Right renal cortex interstitium (tissue), 3 donors: Measurements from ENCODE around the gene PCDHGA3. TPM values are rescaled to one million over a fixed set of nuclear protein-coding genes. Genes with fewer than 3 reads are reported as not detected.
"Not testable (repeated sequence)": the region's sequence is repeated elsewhere in the genome, so short reads cannot be mapped to it uniquely, and the experiment has no call there.

Source experiments
- DNase-seq, 3 donors: peaks; one replicate each; pipeline ENCODE4 v3.0.0-alpha.2; 2013; ENCODE audit warnings: low read depth in 3 of 3, low spot score in 2 of 3
- polyA plus RNA-seq, 3 donors: library from polyadenylated mRNA; unstranded; fragments of 120-200 nt; gene quantifications; one replicate each; pipeline ENCODE4 v1.2.1, GENCODE V29; 2013; ENCODE audit not compliant: insufficient read length in 3 of 3

Gene PCDHGA3
- polyA plus RNA-seq, 3 donors: 2.4 to 4.3 (median 3.1) TPM

DNA sequence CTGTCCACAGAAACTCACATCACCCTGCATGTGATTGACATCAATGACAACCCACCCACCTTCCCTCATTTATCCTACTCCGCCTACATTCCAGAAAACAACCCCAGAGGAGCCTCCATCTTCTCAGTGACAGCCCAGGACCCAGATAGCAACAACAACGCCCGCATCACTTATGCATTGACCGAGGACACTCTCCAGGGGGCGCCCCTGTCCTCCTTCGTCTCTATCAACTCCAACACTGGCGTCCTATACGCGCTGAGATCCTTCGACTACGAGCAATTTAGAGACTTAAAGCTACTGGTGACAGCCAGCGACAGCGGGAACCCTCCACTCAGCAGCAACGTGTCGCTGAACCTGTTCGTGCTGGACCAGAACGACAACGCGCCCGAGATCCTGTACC lies 1.7 kb downstream of the PCDHGA3 start:
- DNase-seq: no peak

DNA sequence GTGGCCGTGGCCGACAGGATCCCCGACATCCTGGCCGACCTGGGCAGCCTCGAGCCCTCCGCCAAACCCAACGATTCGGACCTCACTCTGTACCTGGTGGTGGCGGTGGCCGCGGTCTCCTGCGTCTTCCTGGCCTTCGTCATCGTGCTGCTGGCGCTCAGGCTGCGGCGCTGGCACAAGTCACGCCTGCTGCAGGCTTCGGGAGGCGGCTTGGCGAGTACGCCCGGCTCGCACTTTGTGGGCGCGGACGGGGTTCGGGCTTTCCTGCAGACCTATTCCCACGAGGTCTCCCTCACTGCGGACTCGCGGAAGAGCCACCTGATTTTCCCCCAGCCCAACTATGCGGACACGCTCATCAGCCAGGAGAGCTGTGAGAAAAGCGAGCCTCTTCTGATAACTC lies 2.4 kb downstream of the PCDHGA3 start:
- not testable (repeated sequence) for DNase-seq

DNA sequence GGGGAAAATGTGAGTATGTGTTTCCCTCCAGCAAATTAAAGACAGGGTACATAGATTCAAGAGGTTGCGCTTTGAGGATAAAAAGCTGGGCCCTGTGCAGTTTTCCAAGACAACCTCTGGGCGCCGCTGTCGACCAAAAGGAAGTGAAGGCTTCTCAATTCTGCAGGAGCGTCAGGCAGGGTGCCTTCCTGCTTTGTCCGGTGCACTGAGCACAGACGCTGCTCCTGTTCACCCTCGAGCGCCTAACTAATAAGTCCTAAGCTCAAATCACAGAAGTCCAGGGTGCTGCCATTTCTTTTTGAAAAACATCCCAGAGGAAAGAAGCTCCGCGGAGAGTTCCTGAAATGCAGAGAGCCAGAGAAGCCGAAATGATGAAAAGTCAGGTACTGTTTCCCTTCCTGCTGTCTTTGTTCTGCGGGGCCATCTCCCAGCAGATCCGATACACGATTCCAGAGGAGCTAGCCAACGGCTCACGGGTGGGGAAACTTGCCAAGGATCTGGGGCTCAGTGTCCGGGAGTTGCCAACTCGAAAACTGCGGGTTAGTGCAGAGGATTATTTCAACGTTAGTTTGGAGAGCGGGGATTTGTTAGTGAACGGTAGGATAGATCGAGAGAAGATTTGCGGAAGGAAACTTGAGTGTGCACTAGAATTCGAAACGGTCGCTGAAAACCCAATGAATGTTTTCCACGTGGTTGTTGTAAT lies 6.4 kb downstream of the PCDHGA3 start, which contains the start of gene PCDHGB1:
Gene PCDHGB1, plus strand, starts transcription at position 183 of the 703 bp plus-strand sequence. Its CDS starts 162 bp downstream, at position 345.
- DNase-seq: no peak

DNA sequence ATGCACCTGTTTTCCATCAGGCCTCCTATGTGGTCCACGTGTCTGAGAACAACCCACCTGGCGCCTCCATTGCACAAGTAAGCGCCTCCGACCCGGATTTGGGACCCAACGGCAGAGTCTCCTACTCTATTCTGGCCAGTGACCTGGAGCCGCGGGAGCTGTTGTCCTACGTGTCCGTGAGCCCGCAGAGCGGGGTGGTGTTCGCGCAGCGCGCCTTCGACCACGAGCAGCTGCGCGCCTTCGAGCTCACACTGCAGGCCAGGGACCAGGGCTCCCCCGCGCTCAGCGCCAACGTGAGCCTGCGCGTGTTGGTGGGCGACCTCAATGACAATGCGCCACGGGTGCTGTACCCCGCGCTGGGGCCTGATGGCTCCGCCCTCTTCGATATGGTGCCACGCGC lies 8.0 kb downstream of the PCDHGA3 start:
- DNase-seq: no peak

DNA sequence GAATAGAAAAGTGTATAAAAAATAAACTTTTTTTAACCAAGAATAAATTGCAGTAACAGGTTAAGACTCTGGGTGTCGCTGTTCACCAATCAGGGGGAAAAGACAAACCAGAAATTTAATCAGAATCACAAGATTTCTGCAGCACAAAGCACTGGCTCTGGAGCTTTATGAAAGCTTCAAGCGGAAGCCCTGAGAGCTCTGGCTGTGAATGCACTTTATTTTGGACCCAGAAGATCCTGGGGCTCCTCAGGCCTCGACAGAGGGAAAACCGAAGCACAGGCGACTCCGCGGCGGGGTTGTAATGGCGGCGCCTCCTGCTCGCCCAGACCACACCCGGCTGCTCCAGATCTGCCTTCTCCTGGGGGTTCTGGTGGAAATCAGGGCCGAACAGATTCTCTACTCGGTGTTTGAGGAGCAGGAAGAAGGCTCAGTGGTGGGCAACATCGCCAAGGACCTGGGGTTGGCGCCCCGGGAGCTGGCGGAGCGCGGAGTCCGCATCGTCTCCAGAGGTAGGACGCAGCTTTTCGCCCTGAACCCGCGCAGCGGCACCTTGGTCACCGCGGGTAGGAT lies 11.4 kb downstream of the PCDHGA3 start, which contains the start of gene PCDHGA4:
Gene PCDHGA4, plus strand, starts transcription at position 122 of the 570 bp plus-strand sequence. Its CDS starts 87 bp downstream, at position 209.
- DNase-seq: no peak

DNA sequence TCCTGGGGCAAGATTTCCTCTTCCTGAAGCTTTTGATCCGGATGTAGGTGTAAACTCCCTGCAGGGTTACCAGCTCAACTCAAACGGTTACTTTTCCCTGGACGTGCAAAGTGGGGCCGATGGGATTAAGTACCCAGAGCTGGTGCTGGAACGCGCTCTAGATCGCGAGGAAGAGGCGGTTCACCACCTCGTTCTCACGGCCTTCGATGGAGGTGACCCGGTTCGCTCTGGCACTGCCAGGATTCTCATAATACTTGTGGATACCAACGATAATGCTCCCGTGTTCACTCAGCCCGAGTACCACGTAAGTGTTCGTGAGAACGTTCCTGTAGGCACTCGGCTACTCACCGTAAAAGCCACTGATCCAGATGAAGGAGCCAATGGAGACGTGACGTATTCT lies 12.0 kb downstream of the PCDHGA3 start:
- no peak for DNase-seq

DNA sequence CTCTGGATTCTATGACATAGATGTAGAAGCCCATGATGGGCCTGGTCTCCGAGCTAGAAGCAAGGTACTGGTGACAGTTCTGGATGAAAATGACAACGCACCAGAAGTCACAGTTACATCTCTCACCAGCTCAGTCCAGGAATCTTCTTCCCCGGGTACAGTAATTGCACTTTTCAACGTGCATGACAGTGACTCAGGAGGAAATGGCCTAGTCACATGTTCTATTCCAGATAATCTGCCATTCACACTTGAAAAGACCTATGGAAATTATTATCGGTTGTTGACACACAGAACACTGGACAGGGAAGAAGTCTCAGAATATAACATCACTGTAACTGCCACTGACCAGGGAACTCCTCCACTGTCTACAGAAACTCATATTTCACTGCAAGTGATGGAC lies 12.5 kb downstream of the PCDHGA3 start:
- DNase-seq: no peak

DNA sequence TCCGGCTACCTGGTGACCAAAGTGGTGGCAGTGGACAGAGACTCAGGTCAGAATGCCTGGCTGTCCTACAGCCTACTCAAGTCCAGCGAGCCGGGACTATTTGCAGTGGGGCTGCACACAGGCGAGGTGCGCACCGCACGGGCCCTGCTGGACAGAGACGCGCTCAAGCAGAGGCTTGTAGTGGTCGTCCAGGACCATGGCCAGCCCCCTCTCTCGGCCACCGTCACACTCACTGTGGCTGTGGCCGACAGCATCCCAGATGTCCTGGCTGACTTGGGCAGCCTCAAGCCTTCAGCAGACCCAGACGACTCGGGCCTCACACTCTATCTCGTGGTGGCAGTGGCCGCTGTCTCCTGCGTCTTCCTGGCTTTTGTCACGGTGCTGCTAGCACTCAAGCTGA lies 13.3 kb downstream of the PCDHGA3 start:
- no peak for DNase-seq

DNA sequence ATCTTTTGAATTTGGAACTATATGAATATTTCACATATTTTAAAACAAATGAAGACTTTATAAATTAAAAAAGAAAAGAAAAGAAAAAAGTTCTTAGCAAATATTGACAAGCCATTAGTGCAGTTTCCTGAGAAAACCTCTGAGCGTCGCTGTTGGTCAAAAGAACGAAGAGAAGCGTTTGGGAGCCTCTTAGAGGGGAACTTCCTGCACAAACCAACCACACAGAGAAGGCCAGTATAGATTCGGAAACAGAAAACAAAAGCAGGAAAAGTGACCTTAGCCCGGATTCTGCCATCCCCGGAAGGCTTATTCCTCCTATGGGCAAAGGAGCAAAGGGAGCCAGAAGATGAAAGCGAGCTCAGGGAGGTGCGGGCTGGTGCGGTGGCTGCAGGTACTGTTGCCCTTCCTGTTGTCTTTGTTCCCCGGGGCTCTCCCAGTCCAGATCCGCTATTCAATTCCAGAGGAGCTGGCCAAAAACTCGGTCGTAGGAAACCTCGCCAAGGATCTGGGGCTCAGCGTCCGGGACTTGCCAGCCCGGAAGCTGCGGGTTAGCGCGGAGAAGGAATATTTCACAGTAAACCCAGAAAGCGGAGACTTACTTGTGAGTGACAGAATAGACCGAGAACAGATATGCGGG lies 16.3 kb downstream of the PCDHGA3 start, which contains the start of gene PCDHGB2:
Gene PCDHGB2, plus strand, starts transcription at position 205 of the 637 bp plus-strand sequence. Its CDS starts 142 bp downstream, at position 347.
- no peak for DNase-seq

DNA sequence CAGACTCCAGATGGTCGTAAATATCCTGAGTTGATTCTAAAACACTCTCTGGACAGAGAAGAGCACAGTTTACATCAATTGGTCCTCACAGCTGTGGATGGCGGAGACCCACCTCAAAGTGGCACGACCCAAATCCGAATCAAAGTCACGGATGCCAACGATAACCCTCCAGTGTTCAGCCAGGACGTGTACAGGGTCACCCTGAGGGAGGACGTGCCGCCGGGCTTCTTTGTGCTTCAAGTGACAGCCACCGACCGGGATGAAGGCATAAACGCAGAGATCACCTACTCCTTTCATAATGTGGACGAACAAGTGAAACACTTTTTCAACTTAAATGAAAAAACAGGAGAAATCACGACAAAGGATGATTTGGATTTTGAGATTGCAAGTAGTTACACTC lies 17.1 kb downstream of the PCDHGA3 start:
- DNase-seq: no peak

DNA sequence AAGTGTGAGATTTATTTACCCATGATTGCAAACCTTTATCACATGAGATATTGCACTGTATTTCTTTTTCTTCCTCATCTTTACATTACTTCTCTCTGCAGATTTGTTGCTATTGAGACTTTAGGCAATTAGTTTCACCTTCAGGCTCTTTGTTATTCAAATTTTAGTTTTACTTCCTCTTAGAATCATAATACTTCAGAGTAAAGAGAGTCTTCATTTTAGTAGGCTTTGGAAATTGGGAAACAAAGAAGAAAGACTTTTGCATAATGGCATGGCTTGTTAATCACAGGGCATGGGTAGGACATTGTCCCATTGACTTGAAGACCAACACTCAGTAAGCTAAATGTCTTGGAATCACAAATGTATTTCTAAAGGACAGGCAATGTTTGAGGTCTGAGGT lies 19.1 kb downstream of the PCDHGA3 start:
- DNase-seq: no peak

DNA sequence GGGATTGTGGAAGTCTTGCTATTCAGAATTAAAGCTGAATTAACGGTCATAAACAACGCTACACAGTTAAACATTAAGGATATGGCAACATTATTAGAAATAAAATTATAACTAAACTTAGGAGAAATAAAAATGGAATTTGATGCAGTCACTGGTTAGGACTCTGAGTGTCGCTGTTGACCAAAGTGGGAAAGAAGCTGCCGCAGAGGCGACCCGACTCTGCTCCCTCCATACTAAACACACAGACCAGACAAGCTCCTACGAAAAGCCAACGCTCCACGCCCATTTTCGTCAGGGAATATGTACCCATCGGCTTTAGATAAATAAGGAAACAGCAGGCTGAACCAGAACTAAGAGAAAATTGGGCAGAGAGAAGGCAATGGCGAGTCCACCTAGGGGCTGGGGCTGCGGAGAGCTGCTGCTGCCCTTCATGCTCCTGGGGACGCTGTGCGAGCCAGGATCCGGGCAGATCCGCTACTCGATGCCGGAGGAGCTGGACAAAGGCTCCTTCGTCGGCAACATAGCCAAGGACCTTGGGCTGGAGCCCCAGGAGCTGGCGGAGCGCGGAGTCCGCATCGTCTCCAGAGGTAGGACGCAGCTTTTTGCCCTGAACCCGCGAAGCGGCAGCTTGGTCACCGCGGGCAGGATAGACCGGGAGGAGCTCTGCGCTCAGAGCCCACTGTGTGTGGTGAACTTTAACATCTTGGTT lies 20.5 kb downstream of the PCDHGA3 start, which contains the start of gene PCDHGA5:
Gene PCDHGA5, plus strand, starts transcription at position 211 of the 709 bp plus-strand sequence. Its CDS starts 169 bp downstream, at position 380.
- no peak for DNase-seq

DNA sequence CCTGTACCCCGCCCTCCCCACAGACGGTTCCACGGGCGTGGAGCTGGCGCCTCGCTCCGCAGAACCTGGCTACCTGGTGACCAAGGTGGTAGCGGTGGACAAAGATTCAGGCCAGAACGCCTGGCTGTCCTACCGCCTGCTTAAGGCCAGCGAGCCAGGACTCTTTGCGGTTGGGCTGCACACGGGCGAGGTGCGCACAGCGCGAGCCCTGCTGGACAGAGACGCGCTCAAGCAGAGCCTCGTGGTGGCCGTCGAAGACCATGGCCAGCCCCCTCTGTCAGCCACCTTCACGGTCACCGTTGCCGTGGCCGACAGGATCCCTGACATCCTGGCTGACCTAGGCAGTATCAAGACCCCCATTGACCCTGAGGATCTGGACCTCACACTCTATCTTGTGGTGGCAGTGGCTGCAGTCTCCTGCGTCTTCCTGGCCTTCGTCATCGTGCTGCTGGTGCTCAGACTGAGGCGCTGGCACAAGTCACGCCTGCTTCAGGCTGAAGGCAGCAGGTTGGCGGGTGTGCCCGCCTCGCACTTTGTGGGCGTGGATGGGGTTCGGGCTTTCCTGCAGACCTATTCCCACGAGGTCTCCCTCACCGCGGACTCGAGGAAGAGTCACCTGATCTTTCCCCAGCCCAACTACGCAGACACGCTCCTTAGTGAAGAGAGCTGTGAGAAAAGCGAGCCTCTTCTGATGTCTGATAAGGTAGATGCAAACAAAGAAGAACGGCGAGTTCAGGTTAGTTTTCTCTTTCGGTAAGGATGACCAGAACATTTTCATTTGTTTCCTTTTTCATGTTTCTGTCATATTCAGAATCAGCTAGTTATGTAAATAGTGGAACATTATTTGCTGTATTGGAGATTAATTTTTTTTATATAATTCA lies 22.6 kb downstream of the PCDHGA3 start:
- no peak for DNase-seq

DNA sequence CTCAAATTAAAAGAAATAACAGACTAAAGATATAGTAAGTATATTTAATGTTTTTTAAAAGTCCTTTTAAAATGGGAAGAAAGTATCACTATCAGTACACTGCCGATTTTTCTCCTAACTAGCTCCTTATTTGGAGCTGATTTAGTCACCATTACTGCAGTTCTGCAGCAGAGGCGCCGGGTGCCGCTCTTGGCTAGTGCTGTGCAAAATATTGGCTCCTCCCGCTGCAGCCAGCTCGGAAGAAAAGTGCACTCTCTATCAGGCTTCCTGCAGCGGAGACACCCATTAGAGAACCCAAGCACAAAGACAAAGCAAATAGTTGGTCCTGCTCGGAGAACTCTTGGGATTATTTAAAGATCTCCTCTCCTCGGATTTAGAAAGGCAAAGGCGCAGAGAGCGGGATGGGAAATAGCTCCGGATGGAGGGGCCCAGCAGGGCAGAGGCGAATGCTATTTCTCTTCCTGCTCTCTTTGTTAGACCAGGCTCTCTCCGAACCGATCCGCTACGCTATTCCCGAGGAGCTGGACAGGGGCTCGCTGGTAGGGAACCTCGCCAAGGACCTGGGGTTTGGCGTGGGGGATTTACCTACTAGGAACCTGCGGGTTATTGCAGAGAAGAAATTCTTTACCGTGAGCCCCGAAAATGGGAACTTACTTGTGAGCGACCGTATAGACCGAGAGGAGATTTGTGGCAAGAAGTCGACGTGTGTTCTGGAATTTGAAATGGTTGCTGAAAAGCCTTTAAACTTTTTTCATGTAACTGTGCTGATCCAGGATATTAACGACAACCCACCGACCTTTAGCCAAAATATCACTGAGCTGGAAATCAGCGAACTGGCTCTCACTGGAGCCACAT lies 26.6 kb downstream of the PCDHGA3 start, which contains the start of gene PCDHGB3:
Gene PCDHGB3, plus strand, starts transcription at position 249 of the 855 bp plus-strand sequence. Its CDS starts 153 bp downstream, at position 402.
- DNase-seq: no peak

DNA sequence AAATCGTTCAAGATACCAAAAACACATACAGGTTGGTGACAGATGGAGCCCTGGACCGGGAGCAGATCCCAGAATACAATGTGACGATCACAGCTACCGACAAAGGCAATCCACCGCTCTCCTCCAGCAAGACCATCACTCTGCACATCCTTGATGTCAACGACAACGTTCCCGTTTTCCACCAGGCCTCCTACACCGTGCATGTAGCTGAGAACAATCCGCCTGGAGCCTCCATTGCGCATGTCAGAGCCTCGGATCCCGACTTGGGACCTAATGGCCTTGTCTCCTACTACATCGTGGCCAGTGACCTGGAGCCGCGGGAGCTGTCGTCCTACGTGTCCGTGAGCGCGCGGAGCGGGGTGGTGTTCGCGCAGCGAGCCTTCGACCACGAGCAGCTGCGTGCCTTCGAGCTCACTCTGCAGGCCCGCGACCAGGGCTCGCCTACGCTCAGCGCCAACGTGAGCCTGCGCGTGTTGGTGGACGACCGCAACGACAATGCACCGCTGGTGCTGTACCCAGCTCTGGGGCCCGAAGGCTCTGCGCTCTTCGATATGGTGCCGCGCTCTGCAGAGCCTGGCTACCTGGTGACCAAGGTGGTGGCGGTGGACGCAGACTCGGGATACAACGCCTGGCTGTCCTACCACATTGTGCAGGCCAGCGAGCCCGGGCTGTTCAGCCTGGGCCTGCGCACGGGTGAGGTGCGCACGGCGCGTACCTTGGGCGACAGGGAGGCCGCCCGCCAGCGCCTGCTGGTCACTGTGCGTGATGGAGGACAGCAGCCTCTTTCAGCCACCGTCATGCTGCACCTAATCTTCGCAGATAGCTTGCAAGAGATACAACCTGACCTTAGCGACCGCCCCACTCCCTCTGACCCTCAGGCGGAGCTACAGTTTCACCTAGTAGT lies 28.2 kb downstream of the PCDHGA3 start:
- no peak for DNase-seq

DNA sequence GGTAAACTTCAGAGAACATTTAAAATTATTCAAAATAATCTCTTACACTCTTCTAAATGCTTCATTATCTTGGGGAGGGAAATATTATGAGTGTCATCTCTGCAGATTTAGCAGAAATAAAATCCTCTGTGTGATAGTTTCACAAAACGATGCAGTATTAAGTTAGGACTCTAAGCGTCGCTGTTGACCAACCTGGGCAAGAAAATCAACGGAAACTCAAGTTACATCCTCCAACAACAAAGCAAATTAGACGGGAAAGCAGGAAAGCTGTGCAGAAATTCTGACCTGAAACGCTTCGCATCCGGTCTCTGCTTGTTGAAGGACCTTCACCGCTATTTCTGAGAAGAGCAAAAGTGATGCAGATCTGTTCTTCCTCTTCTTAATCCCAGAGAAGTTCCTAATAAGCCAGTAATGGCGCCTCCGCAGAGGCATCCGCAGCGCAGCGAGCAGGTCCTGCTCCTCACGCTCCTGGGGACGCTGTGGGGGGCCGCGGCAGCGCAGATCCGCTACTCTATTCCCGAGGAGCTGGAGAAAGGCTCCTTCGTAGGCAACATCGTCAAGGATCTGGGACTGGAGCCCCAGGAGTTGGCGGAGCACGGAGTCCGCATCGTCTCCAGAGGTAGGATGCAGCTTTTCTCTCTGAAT lies 30.2 kb downstream of the PCDHGA3 start, which contains the start of gene PCDHGA6:
Gene PCDHGA6, plus strand, starts transcription at position 219 of the 645 bp plus-strand sequence. Its CDS starts 193 bp downstream, at position 412.
- no peak for DNase-seq

DNA sequence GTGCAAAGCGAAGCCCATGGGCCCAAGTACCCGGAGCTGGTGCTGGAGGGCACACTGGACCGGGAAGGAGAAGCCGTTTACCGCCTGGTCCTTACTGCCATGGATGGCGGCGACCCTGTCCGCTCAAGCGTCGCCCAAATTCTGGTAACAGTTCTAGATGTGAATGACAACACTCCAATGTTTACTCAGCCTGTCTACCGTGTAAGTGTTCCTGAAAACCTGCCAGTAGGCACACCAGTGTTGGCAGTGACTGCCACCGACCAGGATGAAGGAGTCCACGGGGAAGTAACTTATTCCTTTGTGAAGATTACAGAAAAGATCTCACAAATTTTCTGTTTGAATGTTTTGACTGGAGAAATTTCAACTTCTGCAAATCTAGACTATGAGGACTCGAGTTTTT lies 31.0 kb downstream of the PCDHGA3 start:
- no peak for DNase-seq
